ENCODE results near the gene RIMS4.

RIMS4 gene

GRCh38 chr20:44810061-44810390 is 320 bp downstream of the RIMS4 start:
- H3K4me2 ChIP-seq (ENCODE audit: low read depth, low read length), result no peak overlapping the region

GRCh38 chr20:44809380-44810060 is 826 bp downstream of the RIMS4 start:
- no peaks in the 10 kb centered on the region for H3K9me2 ChIP-seq (replicated peaks; ENCODE audit: insufficient read depth, low read length)
- H3K4me1 ChIP-seq (ENCODE audit: low read length), result no peaks in the 10 kb centered on the region

More at GRCh38 chr20:44810061-44810390, 320 bp downstream of the RIMS4 start:
- no peaks in the 10 kb centered on the region for H3K4me1 ChIP-seq (ENCODE audit: low read length)
- H4K20me1 ChIP-seq (ENCODE audit: insufficient read depth, low read length), result no peaks in the 10 kb centered on the region
- no peaks in the 10 kb centered on the region for H3F3A ChIP-seq (ENCODE audit: insufficient read depth, low read length)
- no peaks in the 10 kb centered on the region for H3K9me2 ChIP-seq (replicated peaks; ENCODE audit: insufficient read depth, low read length)
- no peaks in the 10 kb centered on the region for H3K9me3 ChIP-seq (replicated peaks; ENCODE audit: insufficient read depth, low read length)
- H3K9ac ChIP-seq (ENCODE audit: low read length), result no peak overlapping the region
- no peak overlapping the region for H2AFZ ChIP-seq (ENCODE audit: low read length)
- no peak for DNase-seq
- H3K79me2 ChIP-seq (ENCODE audit: low read length), result no peaks in the 10 kb centered on the region
- no peak overlapping the region for H3K27ac ChIP-seq (ENCODE audit: low read length)
- H3K36me3 ChIP-seq (replicated peaks; ENCODE audit: insufficient read depth, low read length), result no peaks in the 10 kb centered on the region
- H3K27me3 ChIP-seq (replicated peaks; ENCODE audit: insufficient read depth, low read length), result peaks cover 40% of the 10 kb centered on the region
- no peak overlapping the region for H3K4me3 ChIP-seq (ENCODE audit: low read length)
- TF ChIP-seq CTCF (IDR thresholded peaks at IDR 0.05; ENCODE audit: low read length) (no peak), EZH2 (optimal IDR thresholded peaks at IDR 0.05; ENCODE audit: low read depth, low read length) (no peak), EZH2phosphoT487 (IDR thresholded peaks at IDR 0.05; ENCODE audit: low read length) (no peak)

GRCh38 chr20:44807684-44808056 is 2.7 kb downstream of the RIMS4 start:
- H3K4me2 ChIP-seq (ENCODE audit: low read depth, low read length), result no peak overlapping the region
- no peak for TF ChIP-seq EZH2phosphoT487 (IDR thresholded peaks at IDR 0.05; ENCODE audit: low read length)
- TF ChIP-seq CTCF (IDR thresholded peaks at IDR 0.05; ENCODE audit: low read length), result no peak
- TF ChIP-seq EZH2 (optimal IDR thresholded peaks at IDR 0.05; ENCODE audit: low read depth, low read length), result no peak
- H4K20me1 ChIP-seq (ENCODE audit: insufficient read depth, low read length), result no peaks in the 10 kb centered on the region
- no peaks in the 10 kb centered on the region for H3K36me3 ChIP-seq (replicated peaks; ENCODE audit: insufficient read depth, low read length)
- no peaks in the 10 kb centered on the region for H3K9me3 ChIP-seq (replicated peaks; ENCODE audit: insufficient read depth, low read length)
- no peaks in the 10 kb centered on the region for H3F3A ChIP-seq (ENCODE audit: insufficient read depth, low read length)
- no peak overlapping the region for H3K9ac ChIP-seq (ENCODE audit: low read length)
- no peak overlapping the region for H3K4me3 ChIP-seq (ENCODE audit: low read length)
- no peak overlapping the region for H3K27ac ChIP-seq (ENCODE audit: low read length)
- H3K79me2 ChIP-seq (ENCODE audit: low read length), result no peaks in the 10 kb centered on the region
- H3K4me1 ChIP-seq (ENCODE audit: low read length), result no peaks in the 10 kb centered on the region
- H2AFZ ChIP-seq (ENCODE audit: low read length), result no peak overlapping the region
- peaks cover 44% of the 10 kb centered on the region for H3K27me3 ChIP-seq (replicated peaks; ENCODE audit: insufficient read depth, low read length)
- DNase-seq, result no peak
- no peaks in the 10 kb centered on the region for H3K9me2 ChIP-seq (replicated peaks; ENCODE audit: insufficient read depth, low read length)

More at GRCh38 chr20:44809380-44810060, 826 bp downstream of the RIMS4 start:
- no peaks in the 10 kb centered on the region for H3K79me2 ChIP-seq (ENCODE audit: low read length)
- TF ChIP-seq EZH2 (optimal IDR thresholded peaks at IDR 0.05; ENCODE audit: low read depth, low read length), result no peak
- TF ChIP-seq EZH2phosphoT487 (IDR thresholded peaks at IDR 0.05; ENCODE audit: low read length), result no peak
- TF ChIP-seq CTCF (IDR thresholded peaks at IDR 0.05; ENCODE audit: low read length), result no peak
- H3K9me3 ChIP-seq (replicated peaks; ENCODE audit: insufficient read depth, low read length), result no peaks in the 10 kb centered on the region
- peaks cover 40% of the 10 kb centered on the region for H3K27me3 ChIP-seq (replicated peaks; ENCODE audit: insufficient read depth, low read length)
- H4K20me1 ChIP-seq (ENCODE audit: insufficient read depth, low read length), result no peaks in the 10 kb centered on the region
- no peak for DNase-seq
- no peak overlapping the region for H3K9ac ChIP-seq (ENCODE audit: low read length)
- H3K4me3 ChIP-seq (ENCODE audit: low read length), result no peak overlapping the region
- H2AFZ ChIP-seq (ENCODE audit: low read length), result no peak overlapping the region
- H3K4me2 ChIP-seq (ENCODE audit: low read depth, low read length), result no peak overlapping the region
- H3K27ac ChIP-seq (ENCODE audit: low read length), result no peak overlapping the region
- H3K36me3 ChIP-seq (replicated peaks; ENCODE audit: insufficient read depth, low read length), result no peaks in the 10 kb centered on the region
- H3F3A ChIP-seq (ENCODE audit: insufficient read depth, low read length), result no peaks in the 10 kb centered on the region

Data from MM.1S (cell line).